ENCODE data around the gene PCNX1. TPM values are rescaled to one million over a fixed set of nuclear protein-coding genes. Genes with fewer than 3 reads are reported as not detected.
A peak's percentile ranks its signal among the peaks of the same experiment; 100 is the strongest.

PCNX1 gene
- total RNA-seq, 4 donors from 2014 or later = 41.8 to 83.1 (median 50.5) TPM

DNA sequence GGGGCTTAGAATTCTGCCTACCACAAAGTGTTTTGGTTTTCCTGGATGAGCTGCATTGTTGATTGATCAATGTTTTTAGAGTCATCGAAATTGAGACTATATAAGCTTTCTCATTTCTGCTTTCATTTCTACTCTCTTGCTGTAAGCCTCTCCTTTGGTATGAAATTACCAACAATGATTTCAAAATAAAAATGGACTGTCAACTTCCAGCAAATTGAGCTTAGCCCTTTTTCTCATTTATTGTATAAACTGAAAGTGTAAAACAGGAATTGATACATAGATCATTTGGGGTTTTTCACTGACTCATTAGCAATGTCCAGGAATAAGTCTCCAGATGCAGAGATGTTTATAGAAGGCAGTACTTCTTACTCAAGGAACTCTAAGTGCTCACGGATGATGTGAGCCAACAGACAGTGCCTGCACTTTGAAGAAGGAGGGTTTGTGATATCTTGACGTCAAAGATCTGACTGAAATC is 20.0 kb upstream of the PCNX1 start:
- H3K27ac ChIP-seq = peak overlapping the region in 3 of 4 donors; percentile 4 to 54 (median 46)

DNA sequence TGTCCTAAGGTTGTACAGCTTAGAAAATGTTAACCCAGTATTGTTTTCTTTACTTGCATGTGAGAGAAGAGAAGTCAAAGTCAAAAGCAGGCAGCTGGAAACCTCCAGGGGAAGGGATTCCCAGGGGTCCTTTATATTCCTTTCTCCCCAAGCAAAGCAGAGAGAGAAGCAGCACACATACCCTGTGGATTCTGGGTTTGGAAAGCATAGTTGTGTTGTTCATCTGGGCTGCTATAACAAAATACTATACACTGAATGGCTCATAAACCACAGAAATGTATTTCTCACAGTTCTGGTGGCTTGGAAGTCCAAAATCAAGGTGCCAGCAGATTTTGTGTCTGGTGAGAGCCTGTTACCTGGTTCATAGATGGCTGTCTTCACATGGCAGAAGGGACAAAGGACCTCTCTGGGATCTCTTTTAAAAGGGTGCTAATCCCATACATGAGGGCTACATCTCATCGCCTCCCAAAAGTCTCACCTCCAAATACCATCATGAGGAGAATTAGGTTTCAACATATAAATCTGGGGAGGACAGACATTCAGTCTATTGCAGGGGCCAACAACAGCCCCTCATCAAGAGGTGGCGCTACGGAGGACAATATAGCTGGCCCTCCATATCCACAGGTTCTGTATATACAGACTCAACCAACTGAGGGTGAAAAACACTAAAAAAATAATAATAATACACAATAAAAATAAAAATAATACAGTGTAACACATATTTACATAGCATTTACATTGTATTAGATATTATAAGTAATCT is 19.3 kb upstream of the PCNX1 start:
- Histone ChIP-seq H3K4me1 (peaks cover 0 to 25% (median 8%) of the 10 kb centered on the region in 4 donors), H3K27me3 (no peaks in the 10 kb centered on the region), H3K4me3 (no peak overlapping the region), H3K36me3 (no peaks in the 10 kb centered on the region), H3K27ac (peak overlapping the region in 3 of 4 donors; percentile 21 to 54 (median 46)), H3K9me3 (no peaks in the 10 kb centered on the region)
- DNase-seq (ENCODE audit: low spot score in 2 of 2) = no peak
- TF ChIP-seq EP300 (IDR thresholded peaks at IDR 0.05) (no peak), POLR2A (IDR thresholded peaks at IDR 0.05) (no peak)
- TF ChIP-seq, protein P1, sequence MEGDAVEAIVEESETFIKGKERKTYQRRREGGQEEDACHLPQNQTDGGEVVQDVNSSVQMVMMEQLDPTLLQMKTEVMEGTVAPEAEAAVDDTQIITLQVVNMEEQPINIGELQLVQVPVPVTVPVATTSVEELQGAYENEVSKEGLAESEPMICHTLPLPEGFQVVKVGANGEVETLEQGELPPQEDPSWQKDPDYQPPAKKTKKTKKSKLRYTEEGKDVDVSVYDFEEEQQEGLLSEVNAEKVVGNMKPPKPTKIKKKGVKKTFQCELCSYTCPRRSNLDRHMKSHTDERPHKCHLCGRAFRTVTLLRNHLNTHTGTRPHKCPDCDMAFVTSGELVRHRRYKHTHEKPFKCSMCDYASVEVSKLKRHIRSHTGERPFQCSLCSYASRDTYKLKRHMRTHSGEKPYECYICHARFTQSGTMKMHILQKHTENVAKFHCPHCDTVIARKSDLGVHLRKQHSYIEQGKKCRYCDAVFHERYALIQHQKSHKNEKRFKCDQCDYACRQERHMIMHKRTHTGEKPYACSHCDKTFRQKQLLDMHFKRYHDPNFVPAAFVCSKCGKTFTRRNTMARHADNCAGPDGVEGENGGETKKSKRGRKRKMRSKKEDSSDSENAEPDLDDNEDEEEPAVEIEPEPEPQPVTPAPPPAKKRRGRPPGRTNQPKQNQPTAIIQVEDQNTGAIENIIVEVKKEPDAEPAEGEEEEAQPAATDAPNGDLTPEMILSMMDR (IDR thresholded peaks at IDR 0.05) = no peak
- 72 to 82% methylated on average over 3 of the region's 3 CpGs for WGBS, 2 donors

More for the DNA sequence above, 20.0 kb upstream of the PCNX1 start:
- TF ChIP-seq EP300 (IDR thresholded peaks at IDR 0.05) = peak in 1 of 2 donors; percentile 34
- TF ChIP-seq POLR2A (IDR thresholded peaks at IDR 0.05) = no peak
- TF ChIP-seq, protein P1 (IDR thresholded peaks at IDR 0.05) = no peak
- Histone ChIP-seq H3K4me1 (peaks cover 0 to 25% (median 8%) of the 10 kb centered on the region in 4 donors), H3K4me3 (no peak overlapping the region), H3K27me3 (no peaks in the 10 kb centered on the region), H3K9me3 (no peaks in the 10 kb centered on the region), H3K36me3 (no peaks in the 10 kb centered on the region)
- 12 to 15% methylated on average over 3 of the region's 3 CpGs for whole genome bisulfite sequencing, 2 donors
- no peak for DNase-seq (ENCODE audit: low spot score in 2 of 2)

DNA sequence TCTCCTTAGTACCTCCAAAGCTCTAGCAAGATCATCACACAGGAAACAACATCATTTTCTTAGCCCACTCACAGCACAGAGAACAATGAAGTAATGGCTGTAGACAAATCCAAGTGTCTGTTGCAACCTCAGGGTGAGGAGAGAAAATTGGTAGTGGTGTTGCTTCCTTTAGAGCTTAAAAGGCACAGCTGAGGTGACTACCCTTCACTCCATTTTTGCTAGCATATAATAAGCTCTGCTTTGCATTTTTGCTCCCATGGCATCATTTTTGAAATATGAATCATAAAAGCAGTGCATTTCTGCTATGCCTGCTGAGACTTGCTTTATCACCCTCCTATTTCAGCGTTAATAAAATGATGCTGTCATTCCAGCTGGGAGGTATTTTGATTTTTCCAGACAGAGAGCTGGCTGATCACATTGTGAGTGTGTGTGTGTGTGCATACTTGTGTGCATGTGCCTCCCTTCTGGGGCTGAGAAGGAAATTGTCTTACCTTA is 18.5 kb upstream of the PCNX1 start:
- peaks cover 0 to 21% (median 8%) of the 10 kb centered on the region in 4 donors for H3K4me1 ChIP-seq
- TF ChIP-seq, protein P1 (IDR thresholded peaks at IDR 0.05) = no peak
- no peak for TF ChIP-seq EP300 (IDR thresholded peaks at IDR 0.05)
- TF ChIP-seq POLR2A (IDR thresholded peaks at IDR 0.05) = no peak
- H3K27ac ChIP-seq = no peak overlapping the region
- H3K4me3 ChIP-seq = no peak overlapping the region
- WGBS, 2 donors = 44 to 57% methylated on average over 1 of the region's 1 CpG
- no peaks in the 10 kb centered on the region for H3K9me3 ChIP-seq
- no peaks in the 10 kb centered on the region for H3K27me3 ChIP-seq
- H3K36me3 ChIP-seq = no peaks in the 10 kb centered on the region
- no peak for DNase-seq (ENCODE audit: low spot score in 2 of 2)

DNA sequence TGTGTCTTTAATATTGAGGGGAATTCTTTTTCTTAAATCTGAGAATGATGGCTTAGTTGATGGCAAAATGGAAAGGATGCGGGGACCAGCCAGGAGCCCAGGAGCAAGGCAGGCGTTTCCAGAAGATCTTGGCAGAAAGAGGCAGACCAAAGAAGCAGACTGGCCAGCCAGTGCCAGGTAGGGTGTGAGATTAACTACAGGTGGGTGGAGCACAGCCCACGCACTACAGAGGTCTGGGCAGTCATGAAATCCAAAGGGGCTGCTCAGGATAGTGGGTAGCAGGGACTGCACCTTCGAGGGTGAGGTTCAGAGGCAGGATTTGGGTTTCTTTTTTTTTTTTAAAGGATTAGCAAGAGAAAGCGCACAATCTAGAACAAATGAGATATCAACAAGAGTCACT is 17.7 kb upstream of the PCNX1 start:
- no peaks in the 10 kb centered on the region for H3K36me3 ChIP-seq
- H3K27ac ChIP-seq = no peak overlapping the region
- no peak for DNase-seq (ENCODE audit: low spot score in 2 of 2)
- H3K4me3 ChIP-seq = no peak overlapping the region
- H3K4me1 ChIP-seq = peaks cover 0 to 21% (median 8%) of the 10 kb centered on the region in 4 donors
- H3K9me3 ChIP-seq = no peaks in the 10 kb centered on the region
- TF ChIP-seq POLR2A (IDR thresholded peaks at IDR 0.05) (no peak), EP300 (IDR thresholded peaks at IDR 0.05) (no peak)
- TF ChIP-seq, protein P1 (IDR thresholded peaks at IDR 0.05) = no peak
- WGBS, 2 donors = 89 to 90% methylated on average over 5 of the region's 5 CpGs
- H3K27me3 ChIP-seq = no peaks in the 10 kb centered on the region

Measured in tibial nerve (tissue), 4 donors.